Right lobe of liver (tissue), 6 donors: ENCODE measurements around the gene ZNF628. TPM values are rescaled to one million over a fixed set of nuclear protein-coding genes. Genes with fewer than 3 reads are reported as not detected.
A peak's percentile ranks its signal among the peaks of the same experiment; 100 is the strongest.

Experiments used
- ATAC-seq, 4 donors: fragments of 200-7000 bp; cut with Tn5 transposase; one replicate each; pipeline ENCODE4 v1.9.1; 2020; ENCODE audit warnings: mild to moderate bottlenecking in 4 of 4, moderate library complexity in 4 of 4
- DNase-seq, 3 donors: peaks; one replicate each; pipeline ENCODE4 v3.0.0-alpha.2; 2020
- H3K27ac ChIP-seq, 3 donors: fragments of 200-600 bp; one replicate each; pipeline ENCODE4 v1.8.0; 2022
- H3K27me3 ChIP-seq, 2 donors: fragments of 200-600 bp; one replicate each; pipeline ENCODE4 v1.8.0; 2022
- H3K36me3 ChIP-seq, 4 donors: fragments of 200-600 bp; sonication (generic) in 1 of 4; one replicate each; pipeline versions ENCODE4 v1.5.1 to v1.8.0; 2017 to 2022; ENCODE audit warnings: control low read depth in 1 of 4
- H3K4me1 ChIP-seq, 4 donors: fragments of 200-600 bp; sonication (generic) in 1 of 4; one replicate each; pipeline versions ENCODE4 v1.5.1 to v1.8.0; 2017 to 2022; ENCODE audit warnings: control low read depth in 1 of 4
- H3K4me3 ChIP-seq, 3 donors: fragments of 200-600 bp; one replicate each; pipeline ENCODE4 v1.8.0; 2022
- H3K9me3 ChIP-seq, 4 donors: fragments of 200-600 bp; sonication (generic) in 1 of 4; one replicate each; pipeline versions ENCODE4 v1.5.1 to v1.8.0; 2017 to 2022; ENCODE audit warnings: control low read depth in 1 of 4
- POLR2A ChIP-seq: fragments of 450-650 bp; IDR thresholded peaks from one replicate; pipeline ENCODE4 v1.6.1; 2017; ENCODE audit warnings: antibody characterized with exemption, mild to moderate bottlenecking
- WGBS: methylation state at CpG from one replicate; pipeline ENCODE4 v1.1.6; 2018; ENCODE audit warnings: low coverage, low lambda C conversion rate; ENCODE audit not compliant: insufficient coverage; ENCODE audit errors: missing lambda C conversion rate; 5-methylcytosine and 5-hydroxymethylcytosine counted together
- intact Hi-C, 2 donors: fragments of 100-400 bp; cut with DNase I; formaldehyde crosslinking; loops; one replicate each; pipeline versions ENCODE4 v1.11.2 to v1.14.1; 2022
- total RNA-seq, 6 experiments: library from RNA; depleted of rRNA in 2 of 6; stranded (reverse); fragments of >200 nt in 2 of 6; fragmentation: NEBNext Ultra II Directional in 3 of 6; extraction: Animal tissue kit (Norgen Biotek cat#: 25700) in 3 of 6; gene quantifications; one replicate each; pipeline versions ENCODE4 v1.1.0 to v1.2.4, GENCODE V29; 2016 to 2023
- TF ChIP-seq, protein P1 (sequence below), 4 donors: fragments of 200-600 bp in 3 of 4; fragments of 450-650 bp in 1 of 4; IDR thresholded peaks; one replicate each; pipeline versions ENCODE4 v1.5.1 to v1.8.0; 2016 to 2022; ENCODE audit warnings: antibody characterized with exemption in 4 of 4, mild to moderate bottlenecking in 2 of 4
- donor health status: DM: no; HTN: yes; CAD: no.
- donor health status: DM: no; HTN: no; CAD: no.
- donor health status: DM: no; HTN: no; CAD: no.
- donor health status: DM: no; HTN: yes; CAD: no.
- donor health status: DM: no; HTN: yes; CAD: no.

ZNF628 gene
- total RNA-seq, 6 experiments from 2014 or later, result 3.4 to 9.2 (median 4.4) TPM

DNA sequence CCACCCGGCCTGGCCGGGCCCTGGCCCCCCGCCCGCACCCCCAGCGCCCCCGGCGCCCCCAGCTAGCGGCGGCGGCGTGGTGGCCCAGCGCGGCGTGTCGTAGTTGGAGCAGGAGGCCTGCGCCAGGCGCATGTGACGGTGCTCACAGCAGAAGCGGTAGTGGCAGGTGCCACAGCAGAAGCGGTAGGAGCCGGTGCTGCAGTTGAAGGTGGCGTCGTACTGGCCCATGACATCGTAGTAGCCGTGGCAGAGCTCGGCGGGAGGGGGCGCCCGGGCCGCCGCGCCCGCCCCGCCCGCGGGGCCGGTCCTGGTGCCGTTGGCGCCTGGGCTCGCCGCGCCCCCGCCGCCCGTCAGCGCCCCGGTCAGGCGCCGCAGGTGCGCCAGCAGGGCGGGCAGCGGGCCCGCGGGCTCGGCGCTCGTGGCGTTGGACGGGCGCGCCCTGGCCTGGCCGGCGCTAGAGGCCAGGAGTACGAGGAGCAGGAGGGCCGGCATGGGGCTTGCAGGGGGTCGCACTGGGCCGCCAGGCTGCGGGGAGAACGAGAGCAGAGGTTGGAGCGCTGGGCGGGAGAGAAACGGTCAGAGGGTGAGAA lies 34.0 kb upstream of the ZNF628 start:
- H3K9me3 ChIP-seq, result no peaks in the 10 kb centered on the region
- TF ChIP-seq, protein P1, sequence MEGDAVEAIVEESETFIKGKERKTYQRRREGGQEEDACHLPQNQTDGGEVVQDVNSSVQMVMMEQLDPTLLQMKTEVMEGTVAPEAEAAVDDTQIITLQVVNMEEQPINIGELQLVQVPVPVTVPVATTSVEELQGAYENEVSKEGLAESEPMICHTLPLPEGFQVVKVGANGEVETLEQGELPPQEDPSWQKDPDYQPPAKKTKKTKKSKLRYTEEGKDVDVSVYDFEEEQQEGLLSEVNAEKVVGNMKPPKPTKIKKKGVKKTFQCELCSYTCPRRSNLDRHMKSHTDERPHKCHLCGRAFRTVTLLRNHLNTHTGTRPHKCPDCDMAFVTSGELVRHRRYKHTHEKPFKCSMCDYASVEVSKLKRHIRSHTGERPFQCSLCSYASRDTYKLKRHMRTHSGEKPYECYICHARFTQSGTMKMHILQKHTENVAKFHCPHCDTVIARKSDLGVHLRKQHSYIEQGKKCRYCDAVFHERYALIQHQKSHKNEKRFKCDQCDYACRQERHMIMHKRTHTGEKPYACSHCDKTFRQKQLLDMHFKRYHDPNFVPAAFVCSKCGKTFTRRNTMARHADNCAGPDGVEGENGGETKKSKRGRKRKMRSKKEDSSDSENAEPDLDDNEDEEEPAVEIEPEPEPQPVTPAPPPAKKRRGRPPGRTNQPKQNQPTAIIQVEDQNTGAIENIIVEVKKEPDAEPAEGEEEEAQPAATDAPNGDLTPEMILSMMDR (IDR thresholded peaks at IDR 0.05), result no peak
- TF ChIP-seq POLR2A, result no peak
- H3K4me3 ChIP-seq, result no peak overlapping the region
- no peaks in the 10 kb centered on the region for H3K36me3 ChIP-seq
- no peak for ATAC-seq
- peak in 1 of 3 donors; percentile 33 for DNase-seq
- intact Hi-C loops, result no loop called here
- 1% methylated on average over 16 of the region's 72 CpGs for WGBS
- no peak overlapping the region for H3K27ac ChIP-seq
- H3K27me3 ChIP-seq, result peaks cover 0 to 10% of the 10 kb centered on the region in 2 donors
- no peaks in the 10 kb centered on the region for H3K4me1 ChIP-seq

GRCh38 chr19:55443045-55443823 lies 33.2 kb upstream of the ZNF628 start, which contains the start of gene SHISA7:
Gene SHISA7, minus strand, starts transcription at chr19:55443300. Its CDS starts 437 bp downstream, at chr19:55442863.
- WGBS, result 4% methylated on average over 39 of the region's 43 CpGs
- Histone ChIP-seq H3K36me3 (no peaks in the 10 kb centered on the region), H3K27me3 (peaks cover 0 to 10% of the 10 kb centered on the region in 2 donors), H3K9me3 (no peaks in the 10 kb centered on the region), H3K4me3 (no peak within 1 kb of the TSS), H3K27ac (no peak within 1 kb of the TSS), H3K4me1 (no peaks in the 10 kb centered on the region)
- no peak for ATAC-seq
- TF ChIP-seq POLR2A, result no peak
- TF ChIP-seq, protein P1 (IDR thresholded peaks at IDR 0.05), result no peak
- peak in 1 of 3 donors; percentile 28 for DNase-seq
- intact Hi-C loops, result no loop called here

DNA sequence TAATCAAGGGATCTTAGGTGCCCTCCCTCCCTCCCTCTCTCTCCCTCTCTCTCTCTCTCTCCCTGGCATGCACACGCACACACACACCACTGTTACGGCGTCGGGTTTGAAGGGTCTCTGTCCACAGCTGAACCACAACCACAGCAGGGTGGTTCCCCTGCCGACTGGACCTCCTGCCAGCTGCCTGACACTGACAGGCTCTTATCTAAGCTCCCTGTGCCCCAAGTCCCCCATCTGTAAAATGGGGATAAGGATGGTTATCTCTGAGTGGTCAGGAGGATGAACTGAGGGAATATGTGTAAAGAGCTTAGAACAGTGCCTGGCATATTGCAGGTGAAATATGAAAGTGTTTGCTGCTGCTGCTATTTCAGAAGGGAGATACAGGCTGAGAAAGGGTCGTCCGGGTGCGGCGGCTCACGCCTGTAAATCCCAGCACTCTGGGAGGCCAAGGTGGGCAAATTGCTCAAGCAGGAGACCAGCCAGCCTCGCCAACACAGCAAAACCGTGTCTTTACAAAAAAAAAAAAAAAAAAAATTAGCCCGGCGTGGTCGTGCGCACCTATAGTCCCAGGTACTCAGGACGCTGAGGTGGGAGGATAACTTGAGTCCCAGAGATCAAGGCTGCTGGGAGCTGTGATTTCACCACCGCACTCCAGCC lies 32.5 kb upstream of the ZNF628 start:
- Histone ChIP-seq H3K36me3 (no peaks in the 10 kb centered on the region), H3K4me1 (no peaks in the 10 kb centered on the region), H3K27me3 (peaks cover 0 to 10% of the 10 kb centered on the region in 2 donors), H3K9me3 (no peaks in the 10 kb centered on the region), H3K4me3 (no peak overlapping the region), H3K27ac (no peak overlapping the region)
- TF ChIP-seq POLR2A, result no peak
- TF ChIP-seq, protein P1 (IDR thresholded peaks at IDR 0.05), result no peak
- intact Hi-C loops, result no loop called here
- ATAC-seq (no peak), DNase-seq (no peak)
- 25% methylated on average over 18 of the region's 18 CpGs for WGBS

DNA sequence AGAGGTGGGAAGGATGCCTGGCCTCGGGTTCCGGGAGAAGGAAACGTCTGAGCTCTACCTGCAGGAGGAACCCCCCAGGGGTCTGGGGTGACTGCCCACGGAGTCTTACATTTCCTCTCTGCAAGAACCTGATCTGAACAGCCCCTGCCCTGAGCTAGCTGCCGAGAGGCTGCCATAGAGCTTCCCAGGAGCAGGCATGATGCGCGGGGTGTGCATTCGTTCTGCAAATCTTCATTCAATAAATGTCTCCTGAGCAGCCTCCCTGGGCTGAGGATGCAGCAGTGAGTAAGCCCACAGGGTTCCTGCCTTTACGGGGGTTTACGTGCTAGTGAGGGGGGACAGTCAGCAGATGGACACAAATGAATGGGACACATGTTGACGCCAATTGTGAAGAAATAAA lies 31.8 kb upstream of the ZNF628 start:
- TF ChIP-seq, protein P1 (IDR thresholded peaks at IDR 0.05), result no peak
- TF ChIP-seq POLR2A, result no peak
- ATAC-seq, result no peak
- intact Hi-C loops, result no loop called here
- no peak overlapping the region for H3K27ac ChIP-seq
- H3K27me3 ChIP-seq, result peaks cover 0 to 10% of the 10 kb centered on the region in 2 donors
- H3K36me3 ChIP-seq, result no peaks in the 10 kb centered on the region
- WGBS, result 24% methylated on average over 7 of the region's 11 CpGs
- no peak overlapping the region for H3K4me3 ChIP-seq
- DNase-seq, result peak in 1 of 3 donors; percentile 33
- no peaks in the 10 kb centered on the region for H3K4me1 ChIP-seq
- no peaks in the 10 kb centered on the region for H3K9me3 ChIP-seq
